Mucosa of stomach (tissue), 1 donor: ENCODE results near the gene DLX2.

Source experiments
- H3K27me3 ChIP-seq: one replicate; pipeline ENCODE4 v1.7.0; 2013; ENCODE audit warnings: mild to moderate bottlenecking, low read length; ENCODE audit not compliant: control insufficient read depth, insufficient read depth
- H3K36me3 ChIP-seq: one replicate; pipeline ENCODE4 v1.7.0; 2013; ENCODE audit warnings: low read length; ENCODE audit not compliant: control insufficient read depth, insufficient read depth
- H3K4me1 ChIP-seq: one replicate; pipeline ENCODE4 v1.7.0; 2013; ENCODE audit warnings: mild to moderate bottlenecking, low read length; ENCODE audit not compliant: control insufficient read depth, insufficient read depth
- H3K4me3 ChIP-seq: one replicate; pipeline ENCODE4 v1.7.0; 2013; ENCODE audit warnings: low read length
- H3K9ac ChIP-seq: one replicate; pipeline ENCODE4 v1.7.0; 2013; ENCODE audit warnings: mild to moderate bottlenecking, low read length, moderate library complexity
- H3K9me3 ChIP-seq: one replicate; pipeline ENCODE4 v1.7.0; 2013; ENCODE audit warnings: mild to moderate bottlenecking, low read length, moderate library complexity; ENCODE audit not compliant: control insufficient read depth
- donor health status: Pancreatic carcinoma.

DLX2 gene

DNA sequence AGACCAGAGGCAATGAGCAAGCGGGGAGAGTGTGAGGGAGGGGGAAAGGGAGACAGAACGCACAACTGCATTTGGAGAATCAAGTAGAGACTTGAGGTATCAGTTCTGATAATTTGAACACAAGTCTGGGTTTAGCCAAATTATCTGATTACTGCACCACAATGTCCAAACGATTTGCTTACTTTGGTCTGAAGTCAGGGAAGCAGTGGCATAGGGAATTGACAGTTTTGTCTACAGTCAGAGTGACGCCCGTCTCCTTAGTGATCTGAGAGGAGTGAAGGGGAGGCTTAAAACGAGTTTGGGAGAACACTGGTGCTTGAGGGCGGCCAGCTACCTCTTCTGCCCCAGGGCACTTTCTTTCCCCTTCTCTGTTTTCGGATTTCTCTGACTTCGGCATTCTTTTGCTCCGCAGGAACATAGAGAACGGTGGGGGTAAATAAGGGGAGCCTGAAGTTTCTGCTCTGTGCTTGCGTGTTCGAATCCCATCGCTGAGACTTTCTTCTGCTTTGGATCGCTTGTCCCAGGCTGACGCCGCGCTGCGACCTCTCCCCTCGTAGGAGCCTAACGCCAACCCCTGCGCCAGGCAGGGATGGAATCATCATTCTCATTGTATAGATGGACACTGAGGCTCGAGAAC, 2.9 kb upstream of the DLX2 start:
- Histone ChIP-seq H3K4me3 (no peak overlapping the region), H3K9me3 (no peaks in the 10 kb centered on the region), H3K27me3 (peaks cover 90% of the 10 kb centered on the region), H3K9ac (no peak overlapping the region), H3K36me3 (no peaks in the 10 kb centered on the region), H3K4me1 (peaks cover 34% of the 10 kb centered on the region)

DNA sequence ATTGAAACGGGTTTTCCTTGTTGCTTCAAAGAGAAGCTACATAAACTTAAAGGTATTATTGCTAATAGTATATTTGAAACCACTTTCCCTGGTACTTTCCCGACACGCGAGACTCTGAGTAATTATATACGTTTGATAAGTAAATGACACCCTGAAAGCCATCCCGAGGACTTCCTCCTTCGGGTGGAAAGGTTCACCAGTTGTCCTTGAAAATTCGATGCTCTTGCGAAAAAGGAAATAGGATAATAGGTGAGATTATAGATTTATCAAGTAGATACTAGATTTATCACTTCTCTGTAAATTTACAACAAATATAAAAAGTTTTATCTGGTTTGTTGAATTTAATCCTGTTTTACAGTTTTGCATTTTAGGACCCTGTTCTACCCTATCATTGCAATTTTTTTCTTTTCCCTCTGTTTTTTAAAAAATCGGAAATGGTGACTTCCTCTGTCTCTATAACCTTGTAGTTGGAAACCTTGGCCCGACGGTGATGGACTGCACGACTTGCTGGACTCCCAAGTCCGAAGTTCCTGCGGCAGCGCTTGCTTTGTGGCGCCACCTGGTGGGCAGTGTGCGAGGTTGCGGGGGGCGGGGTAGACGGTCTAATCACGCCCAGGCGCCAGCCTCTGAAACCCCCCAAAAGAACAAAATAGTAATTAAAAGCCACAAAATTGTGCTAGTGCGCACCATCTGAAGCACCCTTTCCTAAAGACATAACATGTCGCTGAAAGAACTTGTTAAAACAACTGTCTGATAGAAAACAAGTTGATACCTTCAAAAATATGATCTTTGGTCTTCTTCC, 972 bp upstream of the DLX2 start:
- Histone ChIP-seq H3K27me3 (peaks cover 99% of the 10 kb centered on the region), H3K36me3 (no peaks in the 10 kb centered on the region), H3K9ac (no peak overlapping the region), H3K9me3 (no peaks in the 10 kb centered on the region), H3K4me1 (peaks cover 48% of the 10 kb centered on the region), H3K4me3 (no peak overlapping the region)

- peaks cover 57% of the 10 kb centered on the region for H3K4me1 ChIP-seq
- H3K4me3 ChIP-seq, result no peak overlapping the region
- H3K9ac ChIP-seq, result no peak overlapping the region
- no peaks in the 10 kb centered on the region for H3K36me3 ChIP-seq
- H3K9me3 ChIP-seq, result no peaks in the 10 kb centered on the region
- H3K27me3 ChIP-seq, result peaks cover 100% of the 10 kb centered on the region
These were observed 794 bp downstream of the DLX2 start for GRCh38 chr2:172101821-172102390.

DNA sequence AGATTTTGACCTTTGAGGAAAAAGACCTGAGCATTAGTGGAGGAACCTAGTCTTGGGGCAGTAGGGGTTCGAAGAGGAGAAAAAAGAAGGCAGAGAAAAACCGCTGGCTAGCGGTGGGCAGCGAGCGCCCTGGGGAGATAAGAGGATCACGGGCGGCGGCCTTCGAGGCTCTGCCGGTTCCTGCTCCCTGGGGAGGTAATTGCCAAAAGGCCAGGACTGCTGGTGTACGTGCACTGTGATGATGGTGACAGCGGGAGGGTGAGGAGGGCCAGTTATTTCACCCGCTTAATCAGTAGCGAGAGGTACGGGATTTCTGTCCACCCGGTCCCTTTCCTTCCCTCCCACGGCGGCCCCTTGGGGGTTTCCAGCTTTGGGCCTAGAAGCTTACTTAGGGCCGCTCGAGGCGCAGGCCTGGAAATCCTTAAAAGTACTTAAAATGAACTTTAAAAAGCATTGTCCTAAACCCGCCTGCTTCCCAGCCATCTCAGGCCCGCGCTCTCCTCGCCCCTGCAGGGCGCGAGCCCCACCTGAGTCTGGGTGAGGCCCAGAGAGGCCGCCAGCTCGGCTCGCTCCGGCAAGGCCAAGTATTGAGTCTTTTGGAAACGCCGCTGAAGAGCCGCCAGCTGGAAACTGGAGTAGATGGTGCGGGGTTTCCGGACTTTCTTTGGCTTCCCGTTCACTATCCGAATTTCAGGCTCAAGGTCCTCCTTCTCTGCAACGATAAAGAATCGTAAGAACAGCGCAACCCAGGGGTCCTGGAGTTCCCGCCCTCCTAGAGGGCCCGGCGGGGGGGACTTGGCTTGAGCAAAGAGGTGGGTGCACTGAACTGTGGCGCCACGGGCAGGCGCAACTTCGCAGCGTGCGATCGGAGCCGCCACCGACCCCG, 1.5 kb downstream of the DLX2 start:
- Histone ChIP-seq H3K36me3 (no peaks in the 10 kb centered on the region), H3K9ac (no peak overlapping the region), H3K27me3 (peaks cover 100% of the 10 kb centered on the region), H3K4me3 (no peak overlapping the region), H3K9me3 (no peaks in the 10 kb centered on the region), H3K4me1 (peaks cover 57% of the 10 kb centered on the region)

DNA sequence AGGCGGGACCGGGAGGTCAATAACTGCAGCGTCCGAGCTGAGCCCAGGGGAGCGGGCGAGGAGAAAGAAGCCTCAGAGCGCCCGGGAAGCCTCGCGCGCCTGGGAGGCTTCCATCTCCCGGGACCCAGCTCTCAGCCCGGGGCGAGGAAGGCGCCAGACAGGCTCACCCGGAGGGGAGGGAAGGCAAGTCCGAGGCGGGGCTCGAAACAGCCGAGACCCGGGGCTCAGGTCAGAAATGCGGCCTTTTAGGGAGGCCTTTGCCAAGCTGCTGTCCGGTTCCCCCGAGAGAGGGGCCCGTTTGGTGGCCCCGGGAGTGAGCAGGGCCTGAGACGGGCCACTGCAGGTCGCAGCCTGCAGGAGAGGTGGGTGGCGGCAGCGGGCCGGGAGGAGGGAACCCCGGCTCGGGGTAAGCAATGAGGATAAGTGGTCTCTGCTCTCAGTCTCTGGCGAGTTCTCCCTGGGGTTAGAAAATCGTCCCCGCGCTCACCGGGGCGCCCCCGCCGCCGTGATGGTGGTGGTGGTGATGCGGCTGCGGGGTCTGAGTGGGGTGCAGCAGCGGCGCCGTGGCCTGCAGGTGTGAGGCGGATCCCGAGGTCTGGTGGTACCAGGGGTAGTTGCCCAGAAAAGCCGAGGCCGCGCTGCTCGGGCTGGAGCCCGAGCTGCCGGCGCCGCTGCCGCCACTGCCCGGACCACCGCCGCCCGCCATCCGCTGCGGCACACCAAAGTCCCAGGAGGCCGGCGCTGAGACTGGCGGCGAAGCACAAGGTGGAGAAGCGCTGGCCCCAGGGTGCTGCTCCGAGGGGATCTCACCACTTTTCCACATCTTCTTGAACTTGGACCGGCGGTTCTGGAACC, 2.4 kb downstream of the DLX2 start:
- Histone ChIP-seq H3K4me1 (peaks cover 66% of the 10 kb centered on the region), H3K4me3 (no peak overlapping the region), H3K9ac (no peak overlapping the region), H3K27me3 (peaks cover 100% of the 10 kb centered on the region), H3K9me3 (no peaks in the 10 kb centered on the region), H3K36me3 (no peaks in the 10 kb centered on the region)

DNA sequence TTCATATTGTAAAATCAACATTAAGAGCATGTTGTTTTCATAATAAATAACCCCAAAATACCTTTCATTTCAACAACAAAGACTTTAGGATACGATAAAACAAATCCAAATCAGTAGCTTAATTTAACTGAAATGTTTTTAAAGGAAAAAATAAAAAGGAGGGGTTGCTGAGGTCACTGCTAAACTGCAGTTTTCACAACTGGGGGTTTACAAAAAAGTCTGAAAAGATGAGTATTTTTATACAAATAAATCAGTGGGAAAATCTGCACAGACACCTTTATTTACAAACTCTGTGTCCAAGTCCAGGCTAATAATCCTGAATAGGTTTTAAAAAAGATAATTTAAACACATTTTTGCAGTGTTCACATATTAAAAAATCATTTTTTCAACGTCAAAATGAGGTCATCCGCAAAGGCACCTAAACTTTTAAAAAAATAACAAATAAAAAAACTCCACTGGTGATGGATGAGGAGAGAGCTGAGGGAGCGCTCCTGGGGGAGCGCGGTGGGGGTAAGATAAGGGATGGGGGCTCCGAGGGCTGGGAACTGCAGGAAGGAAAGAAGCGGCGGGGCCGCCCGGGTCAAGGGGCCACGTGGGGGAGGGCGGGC, 3.1 kb downstream of the DLX2 start:
- Histone ChIP-seq H3K36me3 (no peaks in the 10 kb centered on the region), H3K9ac (no peak overlapping the region), H3K4me3 (no peak overlapping the region), H3K4me1 (peaks cover 73% of the 10 kb centered on the region), H3K9me3 (no peaks in the 10 kb centered on the region), H3K27me3 (peaks cover 100% of the 10 kb centered on the region)

GRCh38 chr2:172098650-172099471, 3.8 kb downstream of the DLX2 start:
- H3K9me3 ChIP-seq, result no peaks in the 10 kb centered on the region
- H3K9ac ChIP-seq, result no peak overlapping the region
- H3K36me3 ChIP-seq, result no peaks in the 10 kb centered on the region
- peaks cover 100% of the 10 kb centered on the region for H3K27me3 ChIP-seq
- peaks cover 73% of the 10 kb centered on the region for H3K4me1 ChIP-seq
- no peak overlapping the region for H3K4me3 ChIP-seq

DNA sequence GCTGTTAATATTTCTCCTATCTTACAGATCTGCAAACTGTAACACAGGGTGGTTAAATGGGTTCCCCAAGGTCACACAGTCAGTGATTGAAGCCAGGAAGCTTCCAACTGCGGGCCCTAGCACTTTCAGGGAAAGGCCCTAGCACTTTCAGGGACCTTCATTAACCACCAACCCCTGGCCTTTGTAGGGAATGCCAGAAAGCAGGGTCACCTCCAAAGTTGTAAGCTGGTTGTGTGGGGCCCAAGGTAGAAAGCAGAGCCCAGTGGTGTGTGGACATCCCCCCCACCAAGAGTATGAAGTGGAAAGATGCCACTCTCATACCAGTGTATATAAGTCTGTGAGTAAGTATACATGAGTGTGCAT, 4.4 kb downstream of the DLX2 start:
- peaks cover 72% of the 10 kb centered on the region for H3K4me1 ChIP-seq
- no peak overlapping the region for H3K4me3 ChIP-seq
- H3K9ac ChIP-seq, result no peak overlapping the region
- H3K27me3 ChIP-seq, result peaks cover 100% of the 10 kb centered on the region
- no peaks in the 10 kb centered on the region for H3K9me3 ChIP-seq
- no peaks in the 10 kb centered on the region for H3K36me3 ChIP-seq

- Histone ChIP-seq H3K9me3 (no peaks in the 10 kb centered on the region), H3K4me3 (no peak overlapping the region), H3K4me1 (peaks cover 66% of the 10 kb centered on the region), H3K27me3 (peaks cover 100% of the 10 kb centered on the region), H3K36me3 (no peaks in the 10 kb centered on the region), H3K9ac (no peak overlapping the region)
These were observed 5.1 kb downstream of the DLX2 start for GRCh38 chr2:172097557-172098131.
